Stomach smooth muscle (tissue), 2 donors: ENCODE measurements around the gene CLTB.
A peak's percentile ranks its signal among the peaks of the same experiment; 100 is the strongest.

Experiments
- H3K27ac ChIP-seq: one replicate; pipeline ENCODE4 v1.7.0; 2013; ENCODE audit warnings: mild to moderate bottlenecking, low read length, inconsistent platforms
- H3K27me3 ChIP-seq, 2 donors: one replicate each; pipeline ENCODE4 v1.7.0; 2013; ENCODE audit warnings: low read length in 2 of 2; ENCODE audit not compliant: insufficient read depth in 2 of 2, control insufficient read depth in 1 of 2
- H3K36me3 ChIP-seq, 2 donors: one replicate each; pipeline ENCODE4 v1.7.0; 2013; ENCODE audit warnings: low read length in 2 of 2; ENCODE audit not compliant: control insufficient read depth in 2 of 2, insufficient read depth in 2 of 2
- H3K4me1 ChIP-seq: one replicate; pipeline ENCODE4 v1.7.0; 2013; ENCODE audit warnings: low read length; ENCODE audit not compliant: control insufficient read depth, insufficient read depth
- H3K4me3 ChIP-seq, 2 donors: one replicate each; pipeline ENCODE4 v1.7.0; 2013; ENCODE audit warnings: low read length in 2 of 2
- H3K9ac ChIP-seq, 2 donors: one replicate each; pipeline ENCODE4 v1.7.0; 2013; ENCODE audit warnings: low read length in 2 of 2, mild to moderate bottlenecking in 1 of 2
- H3K9me3 ChIP-seq, 2 donors: one replicate each; pipeline ENCODE4 v1.7.0; 2013; ENCODE audit warnings: low read length in 2 of 2; ENCODE audit not compliant: control insufficient read depth in 2 of 2
- donor health status: healthy.
- donor health status: Pancreatic carcinoma.

The CLTB gene, protein sequence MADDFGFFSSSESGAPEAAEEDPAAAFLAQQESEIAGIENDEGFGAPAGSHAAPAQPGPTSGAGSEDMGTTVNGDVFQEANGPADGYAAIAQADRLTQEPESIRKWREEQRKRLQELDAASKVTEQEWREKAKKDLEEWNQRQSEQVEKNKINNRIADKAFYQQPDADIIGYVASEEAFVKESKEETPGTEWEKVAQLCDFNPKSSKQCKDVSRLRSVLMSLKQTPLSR

DNA sequence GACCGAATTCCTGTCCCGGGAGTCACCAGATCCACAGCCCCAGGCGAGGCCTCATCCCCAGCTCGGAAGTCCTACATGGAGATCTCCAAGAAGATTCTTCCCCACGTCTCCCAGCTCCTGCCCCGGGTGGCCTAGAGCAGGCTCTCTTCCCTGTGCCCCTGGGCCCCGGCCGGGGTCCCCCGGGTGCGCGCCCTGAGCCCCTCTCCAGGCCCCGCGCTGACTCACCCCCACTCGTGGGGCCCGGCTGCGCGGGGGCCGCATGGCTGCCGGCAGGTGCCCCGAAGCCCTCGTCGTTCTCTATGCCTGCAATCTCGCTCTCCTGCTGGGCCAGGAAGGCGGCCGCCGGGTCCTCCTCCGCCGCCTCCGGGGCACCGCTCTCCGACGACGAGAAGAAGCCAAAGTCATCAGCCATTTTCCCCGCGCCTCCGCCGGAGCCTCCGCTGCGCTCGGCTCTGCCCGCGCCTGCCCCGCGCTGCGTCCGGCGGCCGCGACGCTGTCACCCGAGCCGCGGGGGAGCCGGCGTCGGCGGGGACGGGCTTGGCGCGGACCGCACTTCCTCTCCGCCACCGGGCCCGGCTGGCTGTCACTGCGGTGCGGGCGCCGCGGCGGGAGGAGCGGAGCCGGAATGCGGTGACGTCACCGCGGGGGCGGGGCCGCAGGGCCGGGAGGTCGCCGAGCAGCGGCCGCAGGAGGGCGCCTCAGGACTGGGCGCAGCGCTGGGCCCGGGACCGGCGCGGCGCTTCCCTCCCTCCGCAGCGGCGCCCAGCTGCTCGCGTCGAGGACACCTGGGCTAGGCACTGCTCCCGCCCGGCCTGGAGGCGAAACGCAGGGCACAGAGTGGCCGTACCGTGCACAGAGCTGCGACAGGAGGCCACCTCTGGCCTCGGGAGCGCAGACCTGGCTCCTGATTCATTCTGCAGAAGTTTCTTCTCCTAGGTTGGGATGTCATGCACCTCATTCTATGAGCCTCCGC lies at the start of gene CLTB:
TSS of gene CLTB (minus strand) at position 588 of the 973 bp plus-strand sequence. CDS start at position 412, 176 bp downstream.
- H3K9me3 ChIP-seq = no peaks in the 10 kb centered on the region
- peak within 1 kb of the TSS; percentile 87 to 89 for H3K4me3 ChIP-seq
- peaks cover 36% of the 10 kb centered on the region for H3K4me1 ChIP-seq
- H3K36me3 ChIP-seq = no peaks in the 10 kb centered on the region
- H3K27ac ChIP-seq = peak within 1 kb of the TSS; percentile 80
- H3K27me3 ChIP-seq = no peaks in the 10 kb centered on the region
- peak within 1 kb of the TSS; percentile 87 to 91 for H3K9ac ChIP-seq

DNA sequence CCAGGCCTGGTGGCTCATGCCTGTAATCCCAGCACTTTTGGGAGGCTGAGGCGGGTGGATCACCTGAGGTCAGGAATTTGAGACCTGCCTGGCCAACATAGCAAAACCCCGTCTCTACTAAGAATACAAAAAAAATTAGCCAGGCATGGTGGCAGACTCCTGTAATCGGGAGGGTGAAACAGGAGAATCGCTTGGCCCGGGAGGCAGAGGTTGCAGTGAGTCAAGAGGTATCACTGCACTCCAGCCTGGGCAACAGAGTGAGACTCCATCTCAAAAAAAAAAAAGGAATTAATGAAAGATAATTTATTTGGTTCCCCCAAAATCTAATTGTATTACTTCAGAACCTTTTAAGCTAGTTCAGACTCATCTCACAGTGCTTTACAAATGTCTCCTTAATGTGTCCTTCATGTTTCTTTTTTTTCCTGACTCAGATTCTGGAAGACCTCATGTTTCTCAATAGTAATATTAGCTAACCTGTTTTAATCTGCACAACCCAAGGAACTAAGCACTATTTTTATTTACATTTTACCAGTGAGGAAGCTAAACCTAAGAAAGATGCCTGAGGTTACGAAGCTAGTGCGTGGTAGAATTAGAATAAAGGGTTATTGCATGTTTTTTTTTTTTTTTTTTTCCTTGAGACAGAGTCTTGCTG lies 46.9 kb upstream of the CLTB start:
- H3K27me3 ChIP-seq = no peaks in the 10 kb centered on the region
- H3K9ac ChIP-seq = no peak overlapping the region
- H3K4me1 ChIP-seq = peaks cover 4% of the 10 kb centered on the region
- no peak overlapping the region for H3K4me3 ChIP-seq
- H3K9me3 ChIP-seq = no peaks in the 10 kb centered on the region
- no peak overlapping the region for H3K27ac ChIP-seq
- no peaks in the 10 kb centered on the region for H3K36me3 ChIP-seq

DNA sequence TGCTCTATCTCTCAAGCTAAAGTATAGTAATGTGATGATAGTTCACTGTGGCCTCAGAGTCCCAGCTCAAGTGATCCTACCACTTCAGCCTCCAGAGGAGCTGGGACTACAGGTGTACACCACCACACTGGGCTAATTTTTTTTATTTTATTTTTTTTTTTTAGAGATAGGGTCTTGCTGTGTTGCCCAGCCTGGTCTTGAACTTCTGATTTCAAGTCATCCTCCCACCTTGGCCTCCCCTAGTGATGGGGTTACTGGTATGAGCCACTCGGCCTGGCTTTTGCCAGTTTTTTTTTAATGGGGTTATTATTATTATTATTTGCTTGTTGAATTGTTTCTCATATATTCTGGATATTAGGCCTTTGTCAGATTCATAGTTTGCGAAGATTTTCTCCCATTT lies 45.0 kb upstream of the CLTB start:
- Histone ChIP-seq H3K27ac (no peak overlapping the region), H3K36me3 (no peaks in the 10 kb centered on the region), H3K9ac (no peak overlapping the region), H3K4me3 (no peak overlapping the region), H3K27me3 (no peaks in the 10 kb centered on the region), H3K9me3 (no peaks in the 10 kb centered on the region), H3K4me1 (no peaks in the 10 kb centered on the region)

DNA sequence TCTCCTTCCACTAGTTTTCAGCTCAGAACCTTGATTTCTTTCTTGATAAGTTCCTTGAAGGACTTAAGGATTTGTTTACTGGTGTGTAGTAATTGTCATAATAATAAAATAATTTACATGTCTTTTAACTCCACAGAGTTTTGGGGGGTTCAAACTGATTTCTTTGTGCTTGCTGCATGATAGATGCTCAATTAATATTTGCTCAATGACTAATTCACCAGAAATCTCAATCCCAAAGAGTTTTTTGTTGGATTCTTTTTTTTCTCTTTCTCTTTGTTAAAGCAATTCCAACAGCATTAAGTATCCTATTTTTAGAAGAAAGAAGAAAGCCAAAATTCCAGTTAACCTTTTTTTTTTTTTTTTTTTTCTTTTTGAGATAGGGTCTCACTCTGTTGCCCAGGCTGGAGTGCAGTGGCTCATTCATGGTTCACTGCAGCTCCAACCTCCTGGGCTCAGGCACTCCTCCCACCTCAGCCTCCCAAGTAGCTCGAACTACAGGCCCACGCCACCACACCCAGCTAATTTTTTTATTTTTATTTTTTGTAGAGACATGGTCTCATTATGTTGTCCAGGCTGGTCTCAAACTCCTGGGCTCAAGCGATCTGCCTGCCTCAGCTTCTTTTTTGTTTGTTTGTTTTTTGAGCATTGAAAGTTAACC lies 42.7 kb upstream of the CLTB start:
- H3K9ac ChIP-seq = no peak overlapping the region
- H3K36me3 ChIP-seq = no peaks in the 10 kb centered on the region
- no peaks in the 10 kb centered on the region for H3K9me3 ChIP-seq
- no peaks in the 10 kb centered on the region for H3K27me3 ChIP-seq
- H3K4me3 ChIP-seq = no peak overlapping the region
- no peaks in the 10 kb centered on the region for H3K4me1 ChIP-seq
- H3K27ac ChIP-seq = no peak overlapping the region

DNA sequence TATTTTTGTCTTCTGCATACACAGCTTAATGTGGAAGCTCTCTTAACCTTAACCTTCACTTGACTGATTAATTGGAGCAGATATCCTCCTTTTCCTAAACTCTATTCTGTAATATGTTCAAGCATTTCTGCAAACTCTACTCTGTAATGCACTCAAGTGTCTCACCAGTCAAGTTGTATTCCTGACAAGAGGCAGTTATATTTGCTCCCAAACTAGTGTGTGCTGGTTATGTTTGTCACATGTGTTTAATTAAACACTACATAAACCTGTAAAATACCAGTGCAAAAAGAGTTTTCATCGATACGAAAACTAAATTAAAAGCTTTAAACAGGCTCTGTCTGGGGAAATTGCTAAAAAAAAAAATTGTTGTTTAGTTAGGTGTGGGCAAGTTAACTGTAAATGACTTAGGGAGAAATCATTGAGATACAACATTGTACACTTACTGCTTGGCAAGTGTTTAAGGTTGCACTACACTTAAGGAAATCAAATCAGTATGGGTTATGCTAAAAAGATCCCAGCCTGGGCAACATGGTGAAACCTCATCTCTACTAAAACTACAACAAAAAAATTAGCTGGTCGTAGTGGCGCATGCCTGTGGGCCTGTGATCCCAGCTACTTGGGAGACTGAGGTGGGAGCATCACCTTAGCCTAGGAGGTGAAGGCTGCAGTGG lies 38.5 kb upstream of the CLTB start:
- Histone ChIP-seq H3K4me3 (no peak overlapping the region), H3K9ac (no peak overlapping the region), H3K9me3 (no peaks in the 10 kb centered on the region), H3K27me3 (no peaks in the 10 kb centered on the region), H3K4me1 (peaks cover 4% of the 10 kb centered on the region), H3K36me3 (no peaks in the 10 kb centered on the region), H3K27ac (no peak overlapping the region)

DNA sequence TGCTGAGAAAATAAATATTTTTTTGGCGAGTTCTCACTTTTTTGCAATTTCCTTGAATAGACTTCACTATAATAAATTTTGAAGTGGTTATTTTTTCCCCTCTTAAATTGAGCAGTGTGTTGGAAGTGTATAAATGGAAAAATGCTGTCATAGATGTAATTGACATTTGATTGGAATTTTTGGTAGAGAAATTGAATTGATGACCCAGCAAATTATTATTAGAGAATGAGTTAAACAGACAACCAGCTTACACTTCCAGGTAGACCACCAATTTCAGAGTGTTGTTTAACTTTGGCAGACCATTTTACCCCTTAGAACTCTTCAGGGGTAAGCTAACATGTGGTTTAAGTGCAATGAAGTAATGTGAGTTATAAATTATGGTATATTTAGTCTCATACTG lies 33.7 kb upstream of the CLTB start:
- H3K9ac ChIP-seq = no peak overlapping the region
- H3K4me1 ChIP-seq = peaks cover 24% of the 10 kb centered on the region
- no peak overlapping the region for H3K4me3 ChIP-seq

DNA sequence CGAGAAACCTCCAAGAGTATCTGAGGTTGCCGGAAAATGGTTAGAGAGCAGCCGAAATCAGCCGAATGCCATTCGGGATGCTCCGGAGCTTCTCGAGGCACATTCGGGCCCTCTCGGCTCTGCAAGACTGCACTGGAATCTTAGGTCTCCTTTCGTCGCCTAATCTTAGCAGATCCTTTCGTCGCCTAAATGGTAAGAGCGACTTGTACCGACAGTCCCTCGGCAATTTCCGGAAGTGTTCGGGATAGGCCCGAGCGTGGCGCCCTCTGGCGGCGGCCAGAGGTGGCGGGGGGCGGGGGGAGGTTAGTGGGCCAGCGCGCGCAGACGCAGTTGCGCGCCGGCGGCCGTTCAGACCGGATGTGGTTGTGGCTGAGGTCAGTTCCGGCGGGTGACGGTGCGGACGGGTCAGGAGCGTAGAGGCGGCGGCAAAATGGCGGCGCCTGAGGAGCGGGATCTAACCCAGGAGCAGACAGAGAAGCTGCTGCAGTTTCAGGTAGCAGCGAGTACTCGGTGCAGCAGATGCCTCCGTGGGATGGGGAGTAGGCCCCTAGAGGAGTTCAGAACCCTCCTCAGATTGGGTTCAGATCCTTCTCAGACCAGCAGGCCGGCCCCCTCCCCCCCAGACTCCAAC lies 31.8 kb upstream of the CLTB start, which contains the start of gene FAF2:
TSS of gene FAF2 (plus strand) at position 408 of the 631 bp plus-strand sequence. CDS start at position 431, 23 bp downstream.
- peak within 1 kb of the TSS; percentile 98 for H3K27ac ChIP-seq
- peak within 1 kb of the TSS; percentile 96 to 100 for H3K4me3 ChIP-seq
- no peaks in the 10 kb centered on the region for H3K27me3 ChIP-seq
- H3K36me3 ChIP-seq = no peaks in the 10 kb centered on the region
- peak within 1 kb of the TSS; percentile 99 to 100 for H3K9ac ChIP-seq
- H3K4me1 ChIP-seq = peaks cover 24% of the 10 kb centered on the region
- H3K9me3 ChIP-seq = no peaks in the 10 kb centered on the region

More for the DNA sequence above, 33.7 kb upstream of the CLTB start:
- no peaks in the 10 kb centered on the region for H3K36me3 ChIP-seq
- H3K27me3 ChIP-seq = no peaks in the 10 kb centered on the region
- no peak overlapping the region for H3K27ac ChIP-seq
- H3K9me3 ChIP-seq = no peaks in the 10 kb centered on the region

DNA sequence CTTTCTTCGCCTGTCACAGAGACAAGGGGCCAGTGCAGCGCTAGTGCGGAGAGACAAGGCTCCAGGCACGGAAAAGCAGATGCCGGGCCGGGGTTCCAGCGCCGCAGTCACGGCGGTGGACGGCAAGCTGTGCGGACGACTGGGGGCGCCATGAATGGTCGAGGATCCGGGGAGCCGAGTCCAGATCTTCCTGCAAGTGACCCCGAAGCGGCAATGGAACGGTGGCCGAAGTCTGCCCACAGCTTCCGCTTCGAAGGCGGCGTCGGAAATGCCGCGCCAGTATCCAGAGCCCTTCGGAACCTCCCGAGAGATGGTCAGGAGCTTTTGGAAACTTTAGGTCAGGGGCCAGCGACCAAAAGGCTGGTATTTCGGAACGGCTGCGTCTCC lies 31.2 kb upstream of the CLTB start:
- no peaks in the 10 kb centered on the region for H3K9me3 ChIP-seq
- H3K27me3 ChIP-seq = no peaks in the 10 kb centered on the region
- H3K9ac ChIP-seq = peak overlapping the region; percentile 93 to 96
- no peaks in the 10 kb centered on the region for H3K36me3 ChIP-seq
- peak overlapping the region; percentile 98 for H3K27ac ChIP-seq
- peak overlapping the region; percentile 90 to 96 for H3K4me3 ChIP-seq
- peaks cover 24% of the 10 kb centered on the region for H3K4me1 ChIP-seq

DNA sequence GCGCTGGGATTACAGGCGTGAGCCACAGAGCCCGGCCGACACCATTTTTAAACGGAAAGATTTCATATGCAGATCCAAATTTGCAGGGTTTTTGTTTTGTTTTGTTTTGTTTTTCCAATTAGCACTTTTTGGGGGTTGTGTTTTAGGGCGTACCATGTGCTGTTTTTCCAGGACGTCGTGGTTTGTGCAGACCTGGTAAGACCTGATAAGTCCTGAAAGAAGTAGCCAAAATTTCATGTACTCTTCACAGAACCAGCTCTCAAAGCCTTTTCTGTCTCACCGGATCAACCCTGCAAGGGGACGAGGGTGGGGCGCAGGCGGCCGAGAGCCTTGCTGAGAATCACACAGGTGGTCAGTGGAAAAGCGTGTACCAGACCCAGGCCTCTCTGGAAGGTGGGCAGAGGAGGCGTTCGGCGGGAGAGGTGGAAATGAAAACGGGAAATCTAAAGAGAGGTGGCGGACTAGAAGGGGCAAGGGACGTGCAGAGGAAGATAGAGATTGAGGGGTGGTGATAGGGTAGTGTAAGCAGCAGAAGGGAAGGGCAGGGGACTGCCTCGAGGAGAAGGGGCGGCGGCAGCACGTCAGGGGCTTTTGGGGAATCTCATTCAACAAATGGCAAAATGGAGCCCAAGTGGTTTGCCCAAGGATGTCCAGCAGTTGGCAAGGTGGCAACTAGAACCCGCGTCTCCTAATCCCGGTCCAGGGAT lies 30.7 kb upstream of the CLTB start:
- H3K27me3 ChIP-seq = no peaks in the 10 kb centered on the region
- H3K36me3 ChIP-seq = no peaks in the 10 kb centered on the region
- H3K9me3 ChIP-seq = no peaks in the 10 kb centered on the region
- H3K4me1 ChIP-seq = peaks cover 20% of the 10 kb centered on the region
- H3K27ac ChIP-seq = peak overlapping the region; percentile 98
- peak overlapping the region; percentile 93 to 96 for H3K9ac ChIP-seq
- H3K4me3 ChIP-seq = peak overlapping the region; percentile 90 to 96
